DOHH2 (cell line): ENCODE measurements around the gene P3H2.

ENCODE experiments used
- H3F3A ChIP-seq: fragments of 200-600 bp; sonication (generic), shearing (Covaris generic); 2 replicates; pipeline ENCODE4 v1.6.0; 2016; ENCODE audit warnings: antibody characterized with exemption, mild to moderate bottlenecking; ENCODE audit not compliant: control insufficient read depth, insufficient read depth
- H3K27ac ChIP-seq: fragments of 200-600 bp; sonication (generic); 2 replicates; pipeline ENCODE4 v1.5.1; 2014; ENCODE audit warnings: low read depth, mild to moderate bottlenecking, low read length, moderate library complexity
- H3K27me3 ChIP-seq: fragments of 200-600 bp; sonication (generic); 2 replicates; pipeline ENCODE4 v1.6.1; 2014; ENCODE audit warnings: mild to moderate bottlenecking, low read length, mixed read lengths; ENCODE audit not compliant: control insufficient read depth
- H3K36me3 ChIP-seq: fragments of 200-600 bp; sonication (generic); 2 replicates; pipeline ENCODE4 v1.6.1; 2014; ENCODE audit warnings: mild to moderate bottlenecking, low read length, moderate library complexity, mixed read lengths; ENCODE audit not compliant: control insufficient read depth
- H3K4me1 ChIP-seq: fragments of 200-600 bp; sonication (generic); 2 replicates; pipeline ENCODE4 v1.6.1; 2014; ENCODE audit warnings: mild to moderate bottlenecking, low read length, mixed read lengths; ENCODE audit not compliant: control insufficient read depth
- H3K4me2 ChIP-seq: fragments of 200-600 bp; sonication (generic); 2 replicates; pipeline ENCODE4 v1.6.0; 2014; ENCODE audit warnings: mild to moderate bottlenecking, low read length, moderate library complexity
- H3K4me3 ChIP-seq: fragments of 200-600 bp; sonication (generic); 2 replicates; pipeline ENCODE4 v1.5.1; 2014; ENCODE audit warnings: mild to moderate bottlenecking, low read length, mixed read lengths
- H3K79me2 ChIP-seq: fragments of 200-600 bp; sonication (generic); 2 replicates; pipeline ENCODE4 v1.6.1; 2014; ENCODE audit warnings: mild to moderate bottlenecking, low read length, mixed read lengths; ENCODE audit not compliant: control insufficient read depth
- H3K9me2 ChIP-seq: fragments of 200-600 bp; sonication (generic); replicated peaks from 2 replicates; pipeline ENCODE4 v1.6.1; 2014; ENCODE audit warnings: mild to moderate bottlenecking, low read length, mixed read lengths; ENCODE audit not compliant: control insufficient read depth
- H3K9me3 ChIP-seq: fragments of 200-600 bp; sonication (generic); 2 replicates; pipeline ENCODE4 v1.6.1; 2014; ENCODE audit warnings: antibody characterized with exemption, low read length, mixed read lengths; ENCODE audit not compliant: control insufficient read depth, insufficient read depth
- H4K20me1 ChIP-seq: fragments of 200-600 bp; sonication (generic); 2 replicates; pipeline ENCODE4 v1.6.0; 2014; ENCODE audit warnings: low read depth, mild to moderate bottlenecking, antibody characterized with exemption, low read length, moderate library complexity; ENCODE audit not compliant: control insufficient read depth, insufficient read depth
- EZH2phosphoT487 ChIP-seq: fragments of 200-600 bp; sonication (generic); IDR thresholded peaks from 2 replicates; pipeline ENCODE4 v1.6.1; 2017; ENCODE audit warnings: borderline replicate concordance, mild to moderate bottlenecking, antibody characterized with exemption, low read length, moderate library complexity, mixed read lengths
- TF ChIP-seq, protein P1 (sequence below): fragments of 200-600 bp; sonication (generic); IDR thresholded peaks from one replicate; pipeline ENCODE4 v1.5.1; 2014; ENCODE audit warnings: antibody characterized with exemption, mild to moderate bottlenecking, low read depth, low read length; ENCODE audit not compliant: poor library complexity, severe bottlenecking

Gene P3H2

GRCh38 chr3:190009614-190010013 lies 111.1 kb downstream of the P3H2 start:
- Histone ChIP-seq H4K20me1 (no peaks in the 10 kb centered on the region), H3K27me3 (no peaks in the 10 kb centered on the region), H3K4me3 (no peak overlapping the region), H3K9me3 (no peaks in the 10 kb centered on the region), H3K4me2 (no peak overlapping the region), H3K27ac (no peak overlapping the region), H3F3A (no peaks in the 10 kb centered on the region), H3K9me2 (no peaks in the 10 kb centered on the region), H3K4me1 (no peaks in the 10 kb centered on the region), H3K79me2 (no peaks in the 10 kb centered on the region), H3K36me3 (no peaks in the 10 kb centered on the region)
- no peak for TF ChIP-seq EZH2phosphoT487
- TF ChIP-seq, protein P1, sequence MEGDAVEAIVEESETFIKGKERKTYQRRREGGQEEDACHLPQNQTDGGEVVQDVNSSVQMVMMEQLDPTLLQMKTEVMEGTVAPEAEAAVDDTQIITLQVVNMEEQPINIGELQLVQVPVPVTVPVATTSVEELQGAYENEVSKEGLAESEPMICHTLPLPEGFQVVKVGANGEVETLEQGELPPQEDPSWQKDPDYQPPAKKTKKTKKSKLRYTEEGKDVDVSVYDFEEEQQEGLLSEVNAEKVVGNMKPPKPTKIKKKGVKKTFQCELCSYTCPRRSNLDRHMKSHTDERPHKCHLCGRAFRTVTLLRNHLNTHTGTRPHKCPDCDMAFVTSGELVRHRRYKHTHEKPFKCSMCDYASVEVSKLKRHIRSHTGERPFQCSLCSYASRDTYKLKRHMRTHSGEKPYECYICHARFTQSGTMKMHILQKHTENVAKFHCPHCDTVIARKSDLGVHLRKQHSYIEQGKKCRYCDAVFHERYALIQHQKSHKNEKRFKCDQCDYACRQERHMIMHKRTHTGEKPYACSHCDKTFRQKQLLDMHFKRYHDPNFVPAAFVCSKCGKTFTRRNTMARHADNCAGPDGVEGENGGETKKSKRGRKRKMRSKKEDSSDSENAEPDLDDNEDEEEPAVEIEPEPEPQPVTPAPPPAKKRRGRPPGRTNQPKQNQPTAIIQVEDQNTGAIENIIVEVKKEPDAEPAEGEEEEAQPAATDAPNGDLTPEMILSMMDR, result no peak

GRCh38 chr3:190008432-190008831 lies 112.3 kb downstream of the P3H2 start:
- Histone ChIP-seq H4K20me1 (no peaks in the 10 kb centered on the region), H3K36me3 (no peaks in the 10 kb centered on the region), H3K79me2 (no peaks in the 10 kb centered on the region), H3F3A (no peaks in the 10 kb centered on the region), H3K4me1 (no peaks in the 10 kb centered on the region), H3K4me3 (no peak overlapping the region), H3K27ac (no peak overlapping the region), H3K9me2 (no peaks in the 10 kb centered on the region), H3K27me3 (no peaks in the 10 kb centered on the region), H3K4me2 (no peak overlapping the region), H3K9me3 (no peaks in the 10 kb centered on the region)
- no peak for TF ChIP-seq EZH2phosphoT487
- TF ChIP-seq, protein P1, result no peak

- TF ChIP-seq, protein P1, result no peak
- no peak for TF ChIP-seq EZH2phosphoT487
- Histone ChIP-seq H3K9me3 (no peaks in the 10 kb centered on the region), H3K4me1 (no peaks in the 10 kb centered on the region), H3K27me3 (no peaks in the 10 kb centered on the region), H3K79me2 (no peaks in the 10 kb centered on the region), H3K27ac (no peak overlapping the region), H4K20me1 (no peaks in the 10 kb centered on the region), H3F3A (no peaks in the 10 kb centered on the region), H3K4me2 (no peak overlapping the region), H3K4me3 (no peak overlapping the region), H3K36me3 (no peaks in the 10 kb centered on the region), H3K9me2 (no peaks in the 10 kb centered on the region)
Measured at GRCh38 chr3:190005343-190006113, 115.2 kb downstream of the P3H2 start.
